G401 (cell line): ENCODE results near the gene COQ8B. TPM values are rescaled to one million over a fixed set of nuclear protein-coding genes. Genes with fewer than 3 reads are reported as not detected.
"Not testable (repeated sequence)": the region's sequence is repeated elsewhere in the genome, so short reads cannot be mapped to it uniquely, and the experiment has no call there.

Experiments
- DNase-seq: peaks from one replicate; pipeline ENCODE4 v3.0.0-alpha.2; 2015; ENCODE audit warnings: low spot score
- in situ Hi-C: cut with HindIII; loops from 2 replicates; pipeline ENCODE4 v1.10.0; 2016; ENCODE audit warnings: low sequenced_read_pairs, mixed read lengths
- total RNA-seq: library from RNA; depleted of rRNA; stranded (reverse); fragments of >200 nt; shearing (Covaris generic); gene quantifications from 2 replicates; pipeline ENCODE4 v1.2.3, GENCODE V29; 2014; rRNA removed

COQ8B gene
- total RNA-seq, 1 experiment from 2014 or later = 58.6 TPM

DNA sequence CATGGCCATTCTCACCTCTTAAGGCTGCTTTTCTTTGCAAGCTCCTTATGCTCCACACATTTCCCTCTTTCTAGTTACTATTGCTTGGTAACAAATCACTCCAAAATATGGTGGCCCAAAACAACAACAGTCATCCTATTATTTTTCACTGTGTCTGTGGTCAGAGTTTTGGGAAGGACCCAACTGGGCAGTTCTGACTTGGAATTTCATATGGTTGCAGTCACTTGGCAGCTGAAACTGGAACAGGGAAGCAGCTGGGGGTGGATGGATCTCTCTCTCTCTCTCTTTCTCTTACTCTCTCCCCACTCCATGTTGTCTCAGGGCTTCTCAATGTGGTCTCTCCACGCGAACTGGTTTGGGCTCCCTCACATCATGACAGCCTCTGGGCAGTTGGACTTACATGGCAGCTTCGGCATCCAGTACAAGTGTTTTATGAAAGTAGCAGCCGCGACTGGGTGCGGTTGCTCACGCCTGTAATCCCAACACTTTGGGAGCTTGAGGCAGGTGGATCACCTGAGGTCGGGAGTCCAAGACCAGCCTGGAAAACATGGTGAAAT is 65.9 kb downstream of the COQ8B start:
- in situ Hi-C loops = no loop called here

DNA sequence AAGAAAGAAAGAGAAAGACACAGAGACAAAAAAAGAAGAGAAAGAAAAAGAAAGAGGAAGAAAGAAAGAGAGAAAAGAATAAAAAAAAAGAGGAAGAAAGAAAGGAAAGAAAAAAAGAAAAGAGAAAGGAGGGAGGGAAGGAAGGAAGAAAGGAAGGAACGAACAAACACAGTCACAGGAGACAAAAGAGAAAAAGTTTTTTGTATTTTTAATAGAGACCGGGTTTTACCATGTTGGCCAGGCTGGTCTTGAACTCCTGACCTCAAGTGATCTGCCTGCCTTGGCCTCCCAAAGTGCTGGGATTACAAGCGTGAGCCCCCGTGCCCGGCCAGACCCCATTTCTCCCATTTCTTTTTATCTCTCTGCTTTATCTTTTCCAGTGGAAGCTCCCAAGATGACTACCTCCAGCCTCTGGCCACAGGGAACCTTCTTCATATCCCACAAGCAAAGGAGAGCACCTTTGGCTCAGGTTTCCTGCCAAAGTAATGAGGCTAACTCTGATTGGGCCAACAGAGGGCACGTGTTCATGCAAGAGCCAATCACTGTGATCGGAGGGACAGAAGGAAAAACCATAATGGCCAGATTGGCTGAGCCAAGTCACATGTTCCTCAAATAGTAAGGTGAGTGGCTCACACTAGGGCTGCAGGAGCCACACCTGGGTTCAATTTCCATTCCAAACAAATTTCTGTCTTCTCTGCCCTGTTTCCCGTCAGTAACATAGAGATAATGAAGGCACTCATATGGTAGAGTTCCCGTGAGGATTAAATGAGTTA is 66.6 kb downstream of the COQ8B start:
- DNase-seq, in situ Hi-C loops: not testable (repeated sequence)

More for the DNA sequence above, 65.9 kb downstream of the COQ8B start:
- DNase-seq = no peak

DNA sequence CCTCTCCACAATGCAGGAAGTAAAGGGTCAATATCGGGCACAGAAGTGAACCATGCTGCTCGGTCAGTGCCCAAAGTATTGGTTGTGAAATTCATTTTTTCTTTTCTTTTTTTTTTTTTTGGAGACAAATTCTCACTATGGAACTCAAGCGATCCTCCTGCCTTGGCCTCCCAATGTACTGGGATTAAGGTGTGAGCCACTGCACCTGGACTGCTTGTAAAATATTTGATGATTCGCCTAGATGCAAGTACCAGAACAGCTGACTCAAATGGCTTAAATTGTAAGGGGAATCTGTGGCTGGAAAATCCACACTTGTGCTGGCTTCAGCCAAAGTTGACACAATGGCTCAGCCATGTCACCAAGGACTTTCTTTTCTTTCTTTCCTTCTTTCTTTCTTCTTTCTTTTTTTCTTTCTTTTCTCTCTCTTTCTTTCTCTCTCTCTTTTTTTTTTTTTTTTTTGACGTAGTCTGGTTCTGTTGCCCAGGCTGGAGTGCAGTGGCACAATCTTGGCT is 69.9 kb downstream of the COQ8B start:
- DNase-seq = no peak
- in situ Hi-C loops = no loop called here

DNA sequence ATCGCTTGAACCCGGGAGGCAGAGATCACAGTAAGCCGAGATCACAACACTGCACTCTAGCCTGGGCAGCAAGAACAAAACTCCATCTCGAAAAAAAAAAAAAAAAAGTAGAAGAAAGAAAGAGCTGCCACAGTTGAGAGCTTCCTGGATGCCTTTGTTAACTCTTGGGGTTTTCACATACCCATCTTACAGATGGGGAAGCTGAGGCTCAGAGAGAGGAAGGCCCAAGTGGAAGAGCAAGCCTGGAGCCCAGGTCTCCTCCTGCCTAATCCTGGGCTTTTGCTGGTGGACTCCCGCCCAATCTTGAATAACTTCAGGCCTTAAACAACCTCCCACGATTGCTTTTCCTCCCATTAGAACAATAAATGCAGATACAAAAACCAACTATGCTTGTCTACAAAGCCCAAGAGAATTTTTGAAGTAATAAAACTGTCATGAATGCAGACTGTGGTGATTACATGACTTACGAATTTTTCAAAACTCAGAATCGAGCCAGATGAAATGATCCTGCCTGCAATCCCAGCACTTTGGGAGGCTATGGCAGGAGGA is 73.9 kb downstream of the COQ8B start:
- DNase-seq = no peak
- in situ Hi-C loops = no loop called here

DNA sequence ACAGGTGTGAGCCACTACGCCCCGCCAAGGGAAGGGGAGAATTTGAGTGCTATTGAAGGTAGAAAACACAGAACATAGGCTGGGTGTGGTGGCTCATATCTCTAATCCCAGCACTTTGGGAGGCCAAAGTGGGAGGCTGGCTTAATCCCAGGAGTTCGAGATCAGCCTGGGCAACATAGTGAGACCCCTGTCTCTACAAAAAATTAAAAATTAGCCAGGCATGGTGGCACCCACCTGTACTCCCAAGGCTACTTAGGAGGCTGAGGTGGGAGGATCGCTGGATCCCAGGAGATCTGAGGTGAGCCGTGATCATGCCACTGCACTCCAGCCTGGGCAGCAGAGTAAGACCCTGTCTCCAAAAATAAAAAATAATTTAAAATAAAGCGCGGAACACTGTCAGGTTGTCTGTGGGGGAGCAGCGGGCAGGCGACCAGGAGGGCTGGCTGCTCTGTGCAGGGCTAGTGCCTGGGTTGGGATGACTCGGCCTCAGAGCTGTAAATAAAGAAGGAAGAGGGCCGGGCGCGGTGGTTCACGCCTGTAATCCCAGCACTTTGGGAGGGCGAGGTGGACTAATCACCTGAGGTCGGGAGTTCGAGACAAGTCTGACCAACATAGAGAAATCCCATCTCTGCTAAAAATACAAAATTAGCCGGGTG is 74.5 kb downstream of the COQ8B start:
- in situ Hi-C loops = no loop called here
- DNase-seq = no peak

Other genes starting within 250 kb of the COQ8B start
- gene SPTBN4, start 249.9 kb downstream of the COQ8B start, total RNA-seq = 3.8 and 4.5 TPM in 2 replicates
- gene SHKBP1, start 140.0 kb downstream of the COQ8B start, total RNA-seq = 74.5 and 115 TPM in 2 replicates
- gene LTBP4, start 115.5 kb downstream of the COQ8B start, total RNA-seq = 54.8 and 64.4 TPM in 2 replicates
- gene NUMBL, start 26.2 kb downstream of the COQ8B start, total RNA-seq = 18.5 and 25.1 TPM in 2 replicates
- 14.3 and 24.4 TPM in 2 replicates for gene ITPKC, start 226 bp upstream of the COQ8B start, total RNA-seq
- gene ACTMAP, start 33.6 kb upstream of the COQ8B start, total RNA-seq = 3.3 and 6.8 TPM in 2 replicates
- 134 and 162 TPM in 2 replicates for gene SNRPA, start 34.3 kb upstream of the COQ8B start, total RNA-seq
- gene MIA, start 58.6 kb upstream of the COQ8B start, total RNA-seq = 3.8 TPM in 1 of 2 replicates, not detected in the other
- gene RAB4B, start 61.4 kb upstream of the COQ8B start, total RNA-seq = 8.2 and 20.8 TPM in 2 replicates
- gene EGLN2, start 82.3 kb upstream of the COQ8B start, total RNA-seq = 113 and 117 TPM in 2 replicates
- gene CYP2A6, start 133.6 kb upstream of the COQ8B start, total RNA-seq = not detected in 2 replicates
- gene CYP2A7, start 165.3 kb upstream of the COQ8B start, total RNA-seq = not detected in 2 replicates